Caco-2 (cell line): ENCODE measurements around the gene TCEA3. TPM values are rescaled to one million over a fixed set of nuclear protein-coding genes. Genes with fewer than 3 reads are reported as not detected.

Experiments used
- BruUV-seq: library from RNA; stranded (reverse); fragments of 400-500 nt; replicated peaks from 2 replicates; lab custom pipeline; 2021; lab: Mats Ljungman, UMichigan
- CTCF ChIA-PET: fragments of 300-600 bp; sonication (Branson Sonifier 250); formaldehyde crosslinking; loops from one replicate; lab custom pipeline; 2022; ENCODE audit warnings: antibody characterized with exemption; lab: Charles Lee
- POLR2A ChIA-PET: fragments of 300-600 bp; sonication (Branson Sonifier 250); formaldehyde crosslinking; loops from one replicate; lab custom pipeline; 2022; ENCODE audit warnings: antibody characterized with exemption; lab: Charles Lee
- DNase-seq, 2 experiments: peaks; one replicate each; pipeline versions ENCODE4 v3.0.0 to v3.0.0-alpha.2; 2020 to 2022
- H3K27me3 ChIP-seq: replicated peaks from 2 replicates; pipeline ENCODE4 v1.6.0; 2011; ENCODE audit warnings: low read length; ENCODE audit not compliant: control insufficient read depth, insufficient read depth
- H3K36me3 ChIP-seq: 2 replicates; pipeline ENCODE4 v1.5.1; 2011; ENCODE audit warnings: low read length; ENCODE audit not compliant: control insufficient read depth, insufficient read depth
- H3K4me1 ChIP-seq: fragments of 250-450 bp; sonication (Bioruptor Pico); 2 replicates; pipeline ENCODE4 v1.5.1; 2020; ENCODE audit warnings: mild to moderate bottlenecking
- H3K4me3 ChIP-seq: 2 replicates; pipeline ENCODE4 v1.5.1; 2011; ENCODE audit warnings: low read depth, mild to moderate bottlenecking, control low read depth, low read length
- H3K9me3 ChIP-seq: fragments of 250-450 bp; sonication (Bioruptor Pico); 2 replicates; pipeline ENCODE4 v1.5.1; 2020; ENCODE audit warnings: mild to moderate bottlenecking, moderate library complexity
- H3K27ac Mint-ChIP-seq: one replicate; pipeline ENCODE4 v1.8.0; 2022; ENCODE audit warnings: mixed read lengths; ENCODE audit not compliant: unreplicated experiment
- H3K27me3 Mint-ChIP-seq: one replicate; pipeline ENCODE4 v1.8.0; 2022; ENCODE audit warnings: mixed read lengths; ENCODE audit not compliant: insufficient read depth, unreplicated experiment
- H3K36me3 Mint-ChIP-seq: one replicate; pipeline ENCODE4 v1.8.0; 2022; ENCODE audit warnings: mild to moderate bottlenecking, mixed read lengths; ENCODE audit not compliant: insufficient read depth, unreplicated experiment
- H3K4me1 Mint-ChIP-seq: one replicate; pipeline ENCODE4 v1.8.0; 2022; ENCODE audit warnings: low read depth, mixed read lengths; ENCODE audit not compliant: unreplicated experiment
- H3K4me3 Mint-ChIP-seq: one replicate; pipeline ENCODE4 v1.8.0; 2022; ENCODE audit warnings: mild to moderate bottlenecking, moderate library complexity, mixed read lengths; ENCODE audit not compliant: unreplicated experiment
- H3K9me3 Mint-ChIP-seq: one replicate; pipeline ENCODE4 v1.8.0; 2022; ENCODE audit warnings: mixed read lengths; ENCODE audit not compliant: unreplicated experiment
- CTCF ChIP-seq, 2 experiments: fragments of 200-600 bp in 1 of 2; IDR thresholded peaks; 1 replicate in 1 of 2; 2 replicates in 1 of 2; pipeline versions ENCODE4 v1.5.1 to v1.8.0; 2011 to 2022; ENCODE audit warnings: antibody characterized with exemption in 1 of 2, control low read depth in 1 of 2, inconsistent platforms in 1 of 2, low read depth in 1 of 2, low read length in 1 of 2, mild to moderate bottlenecking in 1 of 2, moderate library complexity in 1 of 2; ENCODE audit not compliant: insufficient read depth in 1 of 2, severe bottlenecking in 1 of 2, unreplicated experiment in 1 of 2
- intact Hi-C: fragments of 100-400 bp; cut with micrococcal nuclease; formaldehyde crosslinking; loops from one replicate; pipeline ENCODE4 v1.10.0; 2022; ENCODE audit not compliant: unreplicated experiment
- total RNA-seq: library from RNA; stranded (reverse); gene quantifications from 2 replicates; pipeline ENCODE4 v1.2.3, GENCODE V29; 2022

TCEA3 gene
- total RNA-seq, 1 experiment from 2014 or later = 14.6 TPM

GRCh38 chr1:23337869-23338268, 86.7 kb downstream of the TCEA3 start:
- DNase-seq = no peak
- Histone ChIP-seq H3K4me3 (no peak overlapping the region), H3K4me1 (peaks cover 19% of the 10 kb centered on the region), H3K9me3 (no peaks in the 10 kb centered on the region), H3K27me3 (no peaks in the 10 kb centered on the region), H3K36me3 (no peaks in the 10 kb centered on the region)
- no peak overlapping the region for H3K27ac Mint-ChIP-seq
- ChIA-PET POLR2A (no interaction called here), CTCF (no interaction called here)
- peaks cover 81% of the 10 kb centered on the region for H3K36me3 Mint-ChIP-seq
- no peak for TF ChIP-seq CTCF (IDR thresholded peaks at IDR 0.05; ENCODE audit: insufficient read depth in 1 of 2, low read depth in 1 of 2, low read length in 1 of 2, severe bottlenecking in 1 of 2, unreplicated experiment in 1 of 2)
- BruUV-seq = no TSS peak
- intact Hi-C loops = no loop called here
- H3K4me3 Mint-ChIP-seq = no peak overlapping the region
- no peaks in the 10 kb centered on the region for H3K9me3 Mint-ChIP-seq
- H3K27me3 Mint-ChIP-seq = no peaks in the 10 kb centered on the region
- peaks cover 16% of the 10 kb centered on the region for H3K4me1 Mint-ChIP-seq

GRCh38 chr1:23331713-23332112, 92.8 kb downstream of the TCEA3 start:
- ChIA-PET POLR2A (no interaction called here), CTCF (no interaction called here)
- Histone ChIP-seq H3K27me3 (no peaks in the 10 kb centered on the region), H3K4me1 (no peaks in the 10 kb centered on the region), H3K36me3 (no peaks in the 10 kb centered on the region), H3K9me3 (no peaks in the 10 kb centered on the region), H3K4me3 (no peak overlapping the region)
- no peak for TF ChIP-seq CTCF (IDR thresholded peaks at IDR 0.05; ENCODE audit: insufficient read depth in 1 of 2, low read depth in 1 of 2, low read length in 1 of 2, severe bottlenecking in 1 of 2, unreplicated experiment in 1 of 2)
- no peak for DNase-seq
- no peaks in the 10 kb centered on the region for H3K9me3 Mint-ChIP-seq
- H3K36me3 Mint-ChIP-seq = peaks cover 99% of the 10 kb centered on the region
- no peak overlapping the region for H3K27ac Mint-ChIP-seq
- no peaks in the 10 kb centered on the region for H3K27me3 Mint-ChIP-seq
- intact Hi-C loops = no loop called here
- H3K4me3 Mint-ChIP-seq = no peak overlapping the region
- BruUV-seq = no TSS peak
- H3K4me1 Mint-ChIP-seq = no peaks in the 10 kb centered on the region

Other genes with a start within 250 kb of the TCEA3 start
- gene HTR1D, start 207.2 kb downstream of the TCEA3 start, total RNA-seq = 7.7 and 8.7 TPM in 2 replicates
- 169 and 183 TPM in 2 replicates for gene HNRNPR, start 80.5 kb downstream of the TCEA3 start, total RNA-seq
- gene ZNF436, start 54.9 kb downstream of the TCEA3 start, total RNA-seq = 6.0 and 6.1 TPM in 2 replicates
- gene ASAP3, start 59.4 kb upstream of the TCEA3 start, total RNA-seq = 10.8 and 12.1 TPM in 2 replicates
- 9.1 and 9.5 TPM in 2 replicates for gene E2F2, start 106.5 kb upstream of the TCEA3 start, total RNA-seq
- 13.7 and 18.0 TPM in 2 replicates for gene ID3, start 134.8 kb upstream of the TCEA3 start, total RNA-seq